T-cell (primary cell): ENCODE results near the gene SFTA2. TPM values are rescaled to one million over a fixed set of nuclear protein-coding genes. Genes with fewer than 3 reads are reported as not detected.
"Not testable (repeated sequence)": the region's sequence is repeated elsewhere in the genome, so short reads cannot be mapped to it uniquely, and the experiment has no call there.

Source experiments
- ATAC-seq, 4 experiments: fragments of 200-7000 bp in 3 of 4; fragments of 150-1000 bp in 1 of 4; cut with Tn5 transposase; replicated peaks in 1 of 4; 1 replicate in 3 of 4; 2 replicates in 1 of 4; pipeline ENCODE4 v1.10.0; 2021; ENCODE audit warnings: moderate library complexity in 3 of 4, mild to moderate bottlenecking in 2 of 4, moderate number of reproducible peaks in 1 of 4
- CTCF ChIA-PET, 2 donors: fragments of 300-600 bp; sonication (Branson Sonifier 250); formaldehyde crosslinking; loops; one replicate each; lab custom pipeline; 2022; ENCODE audit warnings: antibody characterized with exemption in 2 of 2; lab: Charles Lee
- POLR2A ChIA-PET, 2 donors: fragments of 300-600 bp; sonication (Branson Sonifier 250); formaldehyde crosslinking; loops; one replicate each; lab custom pipeline; 2022; ENCODE audit warnings: antibody characterized with exemption in 2 of 2; lab: Charles Lee
- DNase-seq, 35 experiments: peaks; one replicate each; pipeline versions ENCODE4 v3.0.0 to v3.0.0-alpha.2; 2013 to 2023
- H3K27ac ChIP-seq: one replicate; pipeline ENCODE4 v1.5.1; 2013; ENCODE audit warnings: low read length
- H3K27me3 ChIP-seq, 2 experiments: replicated peaks in 1 of 2; 1 replicate in 1 of 2; 2 replicates in 1 of 2; pipeline versions ENCODE4 v1.6.1 to v1.7.0; 2013; ENCODE audit warnings: low read length in 1 of 2, mixed read lengths in 1 of 2; ENCODE audit not compliant: control insufficient read depth in 2 of 2, insufficient read depth in 2 of 2; ENCODE audit errors: extremely low read depth in 1 of 2
- H3K36me3 ChIP-seq, 2 donors: 1 replicate in 1 of 2; 2 replicates in 1 of 2; pipeline versions ENCODE4 v1.6.1 to v1.7.0; 2013; ENCODE audit warnings: low read length in 1 of 2; ENCODE audit not compliant: control insufficient read depth in 2 of 2, insufficient read depth in 1 of 2; ENCODE audit errors: extremely low read depth in 1 of 2
- H3K4me1 ChIP-seq, 2 experiments: 1 replicate in 1 of 2; 2 replicates in 1 of 2; pipeline versions ENCODE4 v1.6.1 to v1.7.0; 2013; ENCODE audit warnings: low read length in 2 of 2, mixed read lengths in 1 of 2; ENCODE audit not compliant: insufficient read depth in 2 of 2, control insufficient read depth in 1 of 2; ENCODE audit errors: extremely low read depth in 1 of 2
- H3K4me3 ChIP-seq, 2 donors: 1 replicate in 1 of 2; 2 replicates in 1 of 2; pipeline versions ENCODE4 v1.5.1 to v1.7.0; 2013; ENCODE audit warnings: mild to moderate bottlenecking in 2 of 2, low read length in 1 of 2, moderate library complexity in 1 of 2; ENCODE audit not compliant: control insufficient read depth in 1 of 2; ENCODE audit errors: extremely low read depth in 1 of 2
- H3K9me3 ChIP-seq: 2 replicates; pipeline ENCODE4 v1.7.0; 2013
- H3K27ac Mint-ChIP-seq, 2 donors: one replicate each; pipeline ENCODE4 v1.8.0; 2020 to 2021; ENCODE audit warnings: mild to moderate bottlenecking in 2 of 2, mixed read lengths in 2 of 2
- H3K27me3 Mint-ChIP-seq, 2 donors: one replicate each; pipeline ENCODE4 v1.8.0; 2021 to 2022; ENCODE audit warnings: mixed read lengths in 2 of 2
- H3K36me3 Mint-ChIP-seq: one replicate; pipeline ENCODE4 v1.8.0; 2021; ENCODE audit warnings: mixed read lengths
- H3K4me1 Mint-ChIP-seq, 3 donors: one replicate each; pipeline ENCODE4 v1.8.0; 2020 to 2022; ENCODE audit warnings: mixed read lengths in 3 of 3, mild to moderate bottlenecking in 1 of 3
- H3K4me3 Mint-ChIP-seq, 3 donors: one replicate each; pipeline ENCODE4 v1.8.0; 2020 to 2022; ENCODE audit warnings: mild to moderate bottlenecking in 3 of 3, mixed read lengths in 3 of 3, moderate library complexity in 3 of 3
- H3K9me3 Mint-ChIP-seq, 3 donors: one replicate each; pipeline ENCODE4 v1.8.0; 2020 to 2022; ENCODE audit warnings: mixed read lengths in 3 of 3
- WGBS: methylation state at CpG from one replicate; pipeline ENCODE4 v1.1.5; 2013; ENCODE audit warnings: missing lambda C conversion rate; ENCODE audit not compliant: insufficient coverage; 5-methylcytosine and 5-hydroxymethylcytosine counted together
- total RNA-seq, 35 experiments: library from RNA in 6 of 35; stranded (reverse) in 6 of 35; fragments of 120-200 nt in 1 of 35; gene quantifications; one replicate each; pipeline versions ENCODE4 v1.2.1 to v1.2.4 and lab custom pipeline; 2013 to 2026

Gene SFTA2
- total RNA-seq, 5 donors from 2014 or later (not counting 1 experiment from before 2014, with no cell fraction given) = 0.51 to 0.67 TPM; not detected in 3

DNA sequence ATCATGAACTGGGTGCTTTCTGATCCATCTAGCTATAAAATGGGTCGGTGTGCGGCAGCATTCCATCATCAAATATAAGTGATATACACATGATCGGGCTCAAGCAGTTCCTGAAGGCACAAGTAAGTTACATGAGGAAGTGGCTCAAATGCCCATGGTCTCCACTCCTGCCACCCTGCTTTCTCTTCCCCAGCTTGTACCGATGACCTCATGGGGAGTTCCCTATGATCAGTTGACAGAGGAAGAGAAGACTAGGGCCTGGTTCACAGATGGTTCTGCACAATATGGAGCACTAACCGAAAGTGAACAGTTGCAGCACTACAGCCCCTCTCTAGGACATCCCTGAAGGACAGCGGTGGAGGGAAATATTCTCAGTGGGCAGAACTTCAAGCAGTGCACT, 37.2 kb upstream of the SFTA2 start:
- 100% methylated on average over 1 of the region's 6 CpGs for WGBS

DNA sequence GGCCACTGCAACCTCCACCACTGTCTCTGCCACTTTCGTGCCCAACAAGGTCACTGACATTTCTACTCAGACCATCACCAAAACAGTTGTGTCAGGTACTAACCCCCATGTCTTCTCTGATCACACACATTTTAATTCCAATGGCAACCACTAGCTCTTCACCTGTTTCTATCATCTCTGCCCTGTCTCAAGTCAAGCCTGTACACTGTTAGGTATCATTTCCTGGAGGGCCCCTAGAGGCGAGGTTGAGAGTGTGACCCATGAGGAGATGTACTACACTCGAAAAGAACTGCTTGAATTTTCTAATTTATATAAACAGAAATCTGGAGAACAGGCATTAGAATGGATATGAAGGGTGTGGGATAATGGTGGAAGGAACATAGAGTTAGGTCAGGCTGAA, 34.2 kb upstream of the SFTA2 start:
- Histone ChIP-seq H3K27me3 (peaks cover 0 to 21% of the 10 kb centered on the region in 2 experiments), H3K27ac (no peak overlapping the region), H3K4me1 (peaks cover 0 to 16% of the 10 kb centered on the region in 2 experiments), H3K36me3 (no peaks in the 10 kb centered on the region), H3K9me3 (no peaks in the 10 kb centered on the region), H3K4me3 (no peak overlapping the region)
- Mint-ChIP-seq H3K4me3 (no peak overlapping the region), H3K27me3 (peaks cover 25 to 33% of the 10 kb centered on the region in 2 donors), H3K27ac (no peak overlapping the region), H3K36me3 (no peaks in the 10 kb centered on the region), H3K9me3 (no peaks in the 10 kb centered on the region), H3K4me1 (peaks cover 0 to 16% (median 11%) of the 10 kb centered on the region in 3 donors)
- DNase-seq (no peak), ATAC-seq (no peak)
- WGBS = 0% methylated on average over 1 of the region's 3 CpGs
- ChIA-PET CTCF (no interaction called here), POLR2A (no interaction called here)

More for the DNA sequence above, 37.2 kb upstream of the SFTA2 start:
- H3K4me1 Mint-ChIP-seq = peaks cover 0 to 12% (median 9%) of the 10 kb centered on the region in 3 donors
- H3K4me3 ChIP-seq, H3K9me3 ChIP-seq, CTCF ChIA-PET, H3K36me3 ChIP-seq, H3K27ac Mint-ChIP-seq, H3K27ac ChIP-seq, POLR2A ChIA-PET, H3K4me1 ChIP-seq, H3K9me3 Mint-ChIP-seq, H3K36me3 Mint-ChIP-seq, H3K4me3 Mint-ChIP-seq, ATAC-seq: not testable (repeated sequence)
- peak in 1 of 35 experiments; percentile 5 for DNase-seq
- H3K27me3 ChIP-seq = peaks cover 2 to 24% of the 10 kb centered on the region in 2 experiments
- peaks cover 30 to 37% of the 10 kb centered on the region in 2 donors for H3K27me3 Mint-ChIP-seq

- no peak for ATAC-seq
- CTCF ChIA-PET = no interaction called here
- H3K27ac Mint-ChIP-seq = no peak overlapping the region
Measured at GRCh38 chr6:30965140-30965601, 33.2 kb upstream of the SFTA2 start.

GRCh38 chr6:30964075-30964474, 32.1 kb upstream of the SFTA2 start:
- Histone ChIP-seq H3K27me3 (peaks cover 0 to 21% of the 10 kb centered on the region in 2 experiments), H3K27ac (no peak overlapping the region), H3K4me1 (peaks cover 0 to 16% of the 10 kb centered on the region in 2 experiments), H3K36me3 (no peaks in the 10 kb centered on the region), H3K4me3 (no peak overlapping the region), H3K9me3 (no peaks in the 10 kb centered on the region)
- H3K9me3 Mint-ChIP-seq = no peaks in the 10 kb centered on the region
- no peak overlapping the region for H3K27ac Mint-ChIP-seq
- ATAC-seq (peak in 3 of 4 experiments; percentile 9 to 43 (median 40)), DNase-seq (peak in 8 of 35 experiments; percentile 5 to 35 (median 15))
- CTCF ChIA-PET = no interaction called here
- H3K4me1 Mint-ChIP-seq = peaks cover 0 to 16% (median 11%) of the 10 kb centered on the region in 3 donors
- 53% methylated on average over 4 of the region's 4 CpGs for WGBS
- POLR2A ChIA-PET = no interaction called here
- no peaks in the 10 kb centered on the region for H3K36me3 Mint-ChIP-seq
- peaks cover 30 to 36% of the 10 kb centered on the region in 2 donors for H3K27me3 Mint-ChIP-seq
- no peak overlapping the region for H3K4me3 Mint-ChIP-seq

More at GRCh38 chr6:30965140-30965601, 33.2 kb upstream of the SFTA2 start:
- DNase-seq = no peak
- Histone ChIP-seq H3K27me3 (peaks cover 0 to 21% of the 10 kb centered on the region in 2 experiments), H3K4me1 (peaks cover 0 to 16% of the 10 kb centered on the region in 2 experiments), H3K27ac (no peak overlapping the region), H3K4me3 (no peak overlapping the region), H3K9me3 (no peaks in the 10 kb centered on the region), H3K36me3 (no peaks in the 10 kb centered on the region)
- Mint-ChIP-seq H3K36me3 (no peaks in the 10 kb centered on the region), H3K27me3 (peaks cover 26 to 36% of the 10 kb centered on the region in 2 donors), H3K4me1 (peaks cover 0 to 16% (median 11%) of the 10 kb centered on the region in 3 donors), H3K4me3 (no peak overlapping the region), H3K9me3 (no peaks in the 10 kb centered on the region)
- WGBS = 48% methylated on average over 5 of the region's 5 CpGs
- POLR2A ChIA-PET = no interaction called here

GRCh38 chr6:30963641-30964040, 31.7 kb upstream of the SFTA2 start:
- Histone ChIP-seq H3K4me3 (no peak overlapping the region), H3K4me1 (peaks cover 0 to 16% of the 10 kb centered on the region in 2 experiments), H3K36me3 (no peaks in the 10 kb centered on the region), H3K9me3 (no peaks in the 10 kb centered on the region), H3K27me3 (peaks cover 0 to 26% of the 10 kb centered on the region in 2 experiments), H3K27ac (no peak overlapping the region)
- no peak for ATAC-seq
- no peaks in the 10 kb centered on the region for H3K36me3 Mint-ChIP-seq
- no peak for DNase-seq
- no peaks in the 10 kb centered on the region for H3K9me3 Mint-ChIP-seq
- peaks cover 31 to 37% of the 10 kb centered on the region in 2 donors for H3K27me3 Mint-ChIP-seq
- POLR2A ChIA-PET = no interaction called here
- peaks cover 0 to 16% (median 11%) of the 10 kb centered on the region in 3 donors for H3K4me1 Mint-ChIP-seq
- CTCF ChIA-PET = no interaction called here
- no peak overlapping the region for H3K27ac Mint-ChIP-seq
- 78% methylated on average over 5 of the region's 6 CpGs for WGBS
- no peak overlapping the region for H3K4me3 Mint-ChIP-seq

GRCh38 chr6:30962716-30963115, 30.7 kb upstream of the SFTA2 start:
- Mint-ChIP-seq H3K4me3 (no peak overlapping the region), H3K9me3 (no peaks in the 10 kb centered on the region), H3K36me3 (no peaks in the 10 kb centered on the region), H3K4me1 (peaks cover 0 to 16% (median 11%) of the 10 kb centered on the region in 3 donors), H3K27ac (no peak overlapping the region), H3K27me3 (peaks cover 31 to 37% of the 10 kb centered on the region in 2 donors)
- Histone ChIP-seq H3K9me3 (no peaks in the 10 kb centered on the region), H3K27ac (no peak overlapping the region), H3K4me1 (peaks cover 0 to 16% of the 10 kb centered on the region in 2 experiments), H3K4me3 (no peak overlapping the region), H3K36me3 (no peaks in the 10 kb centered on the region), H3K27me3 (peaks cover 0 to 26% of the 10 kb centered on the region in 2 experiments)
- ATAC-seq (no peak), DNase-seq (no peak)
- CTCF ChIA-PET = no interaction called here
- POLR2A ChIA-PET = interaction anchor here (0.5 to 0.7 kb wide), 2 partner anchors 27 to 67 kb away, joined by 3 to 4 read pairs; no protein-coding TSS in a partner anchor
